OCI-LY1 (cell line): ENCODE measurements around the gene CCDC51.

ENCODE experiments used
- H2AFZ ChIP-seq: fragments of 200-600 bp; sonication (generic), shearing (Covaris generic); 2 replicates; pipeline ENCODE4 v1.6.0; 2014; ENCODE audit warnings: antibody characterized with exemption, mild to moderate bottlenecking, low read length
- H3F3A ChIP-seq: fragments of 200-600 bp; sonication (generic), shearing (Covaris generic); 2 replicates; pipeline ENCODE4 v1.6.0; 2014; ENCODE audit warnings: mild to moderate bottlenecking, antibody characterized with exemption, low read length, moderate library complexity; ENCODE audit not compliant: insufficient read depth
- H3K27ac ChIP-seq: fragments of 200-600 bp; sonication (generic); 2 replicates; pipeline ENCODE4 v1.5.1; 2014; ENCODE audit warnings: low read length, mixed run types, mild to moderate bottlenecking, low read depth; ENCODE audit not compliant: poor library complexity, severe bottlenecking
- H3K27me3 ChIP-seq: fragments of 200-600 bp; sonication (generic); 2 replicates; pipeline ENCODE4 v1.6.0; 2014; ENCODE audit warnings: antibody characterized with exemption, mild to moderate bottlenecking, low read length, moderate library complexity; ENCODE audit not compliant: insufficient read depth
- H3K36me3 ChIP-seq: fragments of 200-600 bp; sonication (generic); 2 replicates; pipeline ENCODE4 v1.6.1; 2014; ENCODE audit warnings: mild to moderate bottlenecking, antibody characterized with exemption, low read length, moderate library complexity, mixed read lengths; ENCODE audit not compliant: insufficient read depth
- H3K4me1 ChIP-seq: fragments of 200-600 bp; sonication (generic); 2 replicates; pipeline ENCODE4 v1.5.1; 2014; ENCODE audit warnings: mild to moderate bottlenecking, low read length, moderate library complexity; ENCODE audit not compliant: insufficient read depth, severe bottlenecking
- H3K4me2 ChIP-seq: fragments of 200-600 bp; sonication (generic), shearing (Covaris generic); 2 replicates; pipeline ENCODE4 v1.6.1; 2014; ENCODE audit warnings: low read length
- H3K4me3 ChIP-seq: fragments of 200-600 bp; sonication (generic); 2 replicates; pipeline ENCODE4 v1.5.1; 2014; ENCODE audit warnings: low read length, low read depth, mild to moderate bottlenecking, mixed read lengths; ENCODE audit not compliant: poor library complexity, severe bottlenecking
- H3K79me2 ChIP-seq: fragments of 200-600 bp; shearing (Covaris generic); 2 replicates; pipeline ENCODE4 v1.6.1; 2016; ENCODE audit warnings: mixed run types, low read length, mixed read lengths; ENCODE audit not compliant: insufficient read depth
- H3K9ac ChIP-seq: fragments of 200-600 bp; sonication (generic), shearing (Covaris generic); 2 replicates; pipeline ENCODE4 v1.6.1; 2014; ENCODE audit warnings: mild to moderate bottlenecking, low read length, mixed read lengths
- H3K9me2 ChIP-seq: fragments of 200-600 bp; sonication (generic), shearing (Covaris generic); 2 replicates; pipeline ENCODE4 v1.6.1; 2014; ENCODE audit warnings: low read depth, mild to moderate bottlenecking, low read length, mixed read lengths
- H3K9me3 ChIP-seq: fragments of 200-600 bp; shearing (Covaris generic); 2 replicates; pipeline ENCODE4 v1.6.1; 2014; ENCODE audit warnings: low read length, mixed read lengths
- H4K20me1 ChIP-seq: fragments of 200-600 bp; sonication (generic), shearing (Covaris generic); 2 replicates; pipeline ENCODE4 v1.6.0; 2016; ENCODE audit warnings: mild to moderate bottlenecking, low read length; ENCODE audit not compliant: insufficient read depth
- CTCF ChIP-seq: fragments of 200-600 bp; sonication (generic), shearing (Covaris generic); IDR thresholded peaks from 2 replicates; pipeline ENCODE4 v1.5.1; 2017; ENCODE audit warnings: mild to moderate bottlenecking, antibody characterized with exemption, low read length, moderate library complexity, mixed read lengths
- EZH2 ChIP-seq: fragments of 200-600 bp; sonication (generic), shearing (Covaris generic); IDR thresholded peaks from 2 replicates; pipeline ENCODE4 v1.8.0; 2017; ENCODE audit warnings: borderline replicate concordance, mixed run types, mild to moderate bottlenecking, antibody characterized with exemption, low read length, moderate library complexity, mixed read lengths

CCDC51 gene

GRCh38 chr3:48431224-48432029, 8.5 kb downstream of the CCDC51 start:
- Histone ChIP-seq H3K9me2 (no peaks in the 10 kb centered on the region), H3K27me3 (no peaks in the 10 kb centered on the region), H3K9me3 (no peaks in the 10 kb centered on the region), H3K36me3 (peaks cover 45% of the 10 kb centered on the region), H2AFZ (no peak overlapping the region), H4K20me1 (no peaks in the 10 kb centered on the region), H3K4me3 (no peak overlapping the region), H3K79me2 (no peaks in the 10 kb centered on the region), H3K4me1 (peaks cover 19% of the 10 kb centered on the region), H3K9ac (no peak overlapping the region), H3F3A (no peaks in the 10 kb centered on the region), H3K4me2 (no peak overlapping the region), H3K27ac (no peak overlapping the region)
- TF ChIP-seq CTCF (no peak), EZH2 (no peak)

GRCh38 chr3:48430708-48431101, 9.2 kb downstream of the CCDC51 start:
- Histone ChIP-seq H3K9me2 (no peaks in the 10 kb centered on the region), H3K4me1 (peaks cover 13% of the 10 kb centered on the region), H3K4me3 (no peak overlapping the region), H3K4me2 (no peak overlapping the region), H3K9ac (no peak overlapping the region), H3K79me2 (no peaks in the 10 kb centered on the region), H4K20me1 (no peaks in the 10 kb centered on the region), H3K27me3 (no peaks in the 10 kb centered on the region), H3K9me3 (no peaks in the 10 kb centered on the region), H2AFZ (no peak overlapping the region), H3F3A (no peaks in the 10 kb centered on the region), H3K27ac (no peak overlapping the region), H3K36me3 (peaks cover 45% of the 10 kb centered on the region)
- TF ChIP-seq EZH2 (no peak), CTCF (no peak)

GRCh38 chr3:48429960-48430707, 9.8 kb downstream of the CCDC51 start, which contains the start of gene PLXNB1:
PLXNB1 (minus strand) TSS chr3:48430086; CDS start chr3:48424611, 5,475 bp downstream.
- H3F3A ChIP-seq: no peaks in the 10 kb centered on the region
- H2AFZ ChIP-seq: no peak within 1 kb of the TSS
- no peaks in the 10 kb centered on the region for H3K27me3 ChIP-seq
- no peak within 1 kb of the TSS for H3K27ac ChIP-seq
- no peaks in the 10 kb centered on the region for H3K79me2 ChIP-seq
- H3K9me2 ChIP-seq: no peaks in the 10 kb centered on the region
- peaks cover 45% of the 10 kb centered on the region for H3K36me3 ChIP-seq
- no peaks in the 10 kb centered on the region for H3K9me3 ChIP-seq
- peak within 1 kb of the TSS; percentile 75 for H3K4me2 ChIP-seq
- peak within 1 kb of the TSS; percentile 64 for H3K4me3 ChIP-seq
- H4K20me1 ChIP-seq: no peaks in the 10 kb centered on the region
- peaks cover 11% of the 10 kb centered on the region for H3K4me1 ChIP-seq
- H3K9ac ChIP-seq: peak within 1 kb of the TSS; percentile 38; the same call in 1 of the 2 replicates
- TF ChIP-seq CTCF (no peak), EZH2 (no peak)
